Measurements from ENCODE around the gene ZNF263. TPM values are rescaled to one million over a fixed set of nuclear protein-coding genes. Genes with fewer than 3 reads are reported as not detected.

Gene ZNF263
- total RNA-seq, 1 experiment from 2014 or later: 53.5 TPM

DNA sequence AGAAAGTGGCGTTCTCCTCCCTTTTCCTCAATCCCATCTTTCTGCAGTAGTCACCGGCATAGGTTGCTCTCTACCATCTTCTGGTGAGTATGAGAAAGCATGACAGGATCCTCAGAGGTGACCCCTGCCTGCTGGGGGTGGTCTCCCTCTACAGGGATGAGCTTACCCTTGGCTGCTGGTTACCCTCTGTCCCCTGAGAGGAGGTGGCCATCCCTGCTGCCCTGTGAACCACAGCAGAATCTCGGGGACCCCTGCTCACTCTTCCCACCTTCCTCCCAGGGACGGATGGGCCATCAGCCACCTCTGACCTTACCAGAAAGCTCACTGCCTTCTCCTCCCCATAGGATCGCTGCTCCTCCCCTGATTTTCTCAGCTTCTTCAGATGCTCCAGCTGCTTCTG is 34.7 kb upstream of the ZNF263 start:
- H3K4me3 ChIP-seq (ENCODE audit: low read depth in 2 of 2, low read length in 2 of 2): no peak overlapping the region
- no peaks in the 10 kb centered on the region for H3K9me3 ChIP-seq (ENCODE audit: control insufficient read depth, insufficient read depth, low read depth, low read length)
- no peak for DNase-seq (ENCODE audit: low read depth, low spot score)
- in situ Hi-C loops (cut with HindIII; ENCODE audit: low pct_unique_long_range_greater_than_20kb, low sequenced_read_pairs): no loop called here
- no peaks in the 10 kb centered on the region for H3K36me3 ChIP-seq (ENCODE audit: control insufficient read depth, insufficient read depth, low read length)
- no peaks in the 10 kb centered on the region for H3K4me1 ChIP-seq (ENCODE audit: control insufficient read depth, insufficient read depth, low read length)
- CTCF ChIA-PET: interaction anchor here (0.6 kb wide), 1 partner anchor 28 kb away, joined by 9 read pairs; no protein-coding TSS in a partner anchor
- no peak overlapping the region for H3K27ac ChIP-seq (ENCODE audit: low read length)
- POLR2A ChIA-PET: interaction anchor here (0.6 to 0.9 kb wide), 2 partner anchors 9 to 15 kb away, joined by 3 read pairs; no protein-coding TSS in a partner anchor
- H3K27me3 ChIP-seq (ENCODE audit: control insufficient read depth, insufficient read depth, low read length): no peaks in the 10 kb centered on the region
- intact Hi-C loops (cut with micrococcal nuclease; ENCODE audit: unreplicated experiment): no loop called here
- BruUV-seq (replicated peaks): no TSS peak
- no peak for ATAC-seq
- no peak for TF ChIP-seq POLR2AphosphoS5 (IDR thresholded peaks at IDR 0.05; ENCODE audit: low read depth, low read length)
- TF ChIP-seq TCF7L2 (IDR thresholded peaks at IDR 0.05; ENCODE audit: low read depth, low read length): no peak
- no peak for TF ChIP-seq SIN3A (IDR thresholded peaks at IDR 0.05; ENCODE audit: borderline replicate concordance, insufficient read depth, low read depth, low read length)
- TF ChIP-seq, protein P1, sequence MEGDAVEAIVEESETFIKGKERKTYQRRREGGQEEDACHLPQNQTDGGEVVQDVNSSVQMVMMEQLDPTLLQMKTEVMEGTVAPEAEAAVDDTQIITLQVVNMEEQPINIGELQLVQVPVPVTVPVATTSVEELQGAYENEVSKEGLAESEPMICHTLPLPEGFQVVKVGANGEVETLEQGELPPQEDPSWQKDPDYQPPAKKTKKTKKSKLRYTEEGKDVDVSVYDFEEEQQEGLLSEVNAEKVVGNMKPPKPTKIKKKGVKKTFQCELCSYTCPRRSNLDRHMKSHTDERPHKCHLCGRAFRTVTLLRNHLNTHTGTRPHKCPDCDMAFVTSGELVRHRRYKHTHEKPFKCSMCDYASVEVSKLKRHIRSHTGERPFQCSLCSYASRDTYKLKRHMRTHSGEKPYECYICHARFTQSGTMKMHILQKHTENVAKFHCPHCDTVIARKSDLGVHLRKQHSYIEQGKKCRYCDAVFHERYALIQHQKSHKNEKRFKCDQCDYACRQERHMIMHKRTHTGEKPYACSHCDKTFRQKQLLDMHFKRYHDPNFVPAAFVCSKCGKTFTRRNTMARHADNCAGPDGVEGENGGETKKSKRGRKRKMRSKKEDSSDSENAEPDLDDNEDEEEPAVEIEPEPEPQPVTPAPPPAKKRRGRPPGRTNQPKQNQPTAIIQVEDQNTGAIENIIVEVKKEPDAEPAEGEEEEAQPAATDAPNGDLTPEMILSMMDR (IDR thresholded peaks at IDR 0.05): no peak
- TF ChIP-seq, protein P2, sequence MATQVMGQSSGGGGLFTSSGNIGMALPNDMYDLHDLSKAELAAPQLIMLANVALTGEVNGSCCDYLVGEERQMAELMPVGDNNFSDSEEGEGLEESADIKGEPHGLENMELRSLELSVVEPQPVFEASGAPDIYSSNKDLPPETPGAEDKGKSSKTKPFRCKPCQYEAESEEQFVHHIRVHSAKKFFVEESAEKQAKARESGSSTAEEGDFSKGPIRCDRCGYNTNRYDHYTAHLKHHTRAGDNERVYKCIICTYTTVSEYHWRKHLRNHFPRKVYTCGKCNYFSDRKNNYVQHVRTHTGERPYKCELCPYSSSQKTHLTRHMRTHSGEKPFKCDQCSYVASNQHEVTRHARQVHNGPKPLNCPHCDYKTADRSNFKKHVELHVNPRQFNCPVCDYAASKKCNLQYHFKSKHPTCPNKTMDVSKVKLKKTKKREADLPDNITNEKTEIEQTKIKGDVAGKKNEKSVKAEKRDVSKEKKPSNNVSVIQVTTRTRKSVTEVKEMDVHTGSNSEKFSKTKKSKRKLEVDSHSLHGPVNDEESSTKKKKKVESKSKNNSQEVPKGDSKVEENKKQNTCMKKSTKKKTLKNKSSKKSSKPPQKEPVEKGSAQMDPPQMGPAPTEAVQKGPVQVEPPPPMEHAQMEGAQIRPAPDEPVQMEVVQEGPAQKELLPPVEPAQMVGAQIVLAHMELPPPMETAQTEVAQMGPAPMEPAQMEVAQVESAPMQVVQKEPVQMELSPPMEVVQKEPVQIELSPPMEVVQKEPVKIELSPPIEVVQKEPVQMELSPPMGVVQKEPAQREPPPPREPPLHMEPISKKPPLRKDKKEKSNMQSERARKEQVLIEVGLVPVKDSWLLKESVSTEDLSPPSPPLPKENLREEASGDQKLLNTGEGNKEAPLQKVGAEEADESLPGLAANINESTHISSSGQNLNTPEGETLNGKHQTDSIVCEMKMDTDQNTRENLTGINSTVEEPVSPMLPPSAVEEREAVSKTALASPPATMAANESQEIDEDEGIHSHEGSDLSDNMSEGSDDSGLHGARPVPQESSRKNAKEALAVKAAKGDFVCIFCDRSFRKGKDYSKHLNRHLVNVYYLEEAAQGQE (IDR thresholded peaks at IDR 0.05; ENCODE audit: insufficient read depth in 1 of 2, low read depth in 2 of 2, low read length in 1 of 2): no peak

DNA sequence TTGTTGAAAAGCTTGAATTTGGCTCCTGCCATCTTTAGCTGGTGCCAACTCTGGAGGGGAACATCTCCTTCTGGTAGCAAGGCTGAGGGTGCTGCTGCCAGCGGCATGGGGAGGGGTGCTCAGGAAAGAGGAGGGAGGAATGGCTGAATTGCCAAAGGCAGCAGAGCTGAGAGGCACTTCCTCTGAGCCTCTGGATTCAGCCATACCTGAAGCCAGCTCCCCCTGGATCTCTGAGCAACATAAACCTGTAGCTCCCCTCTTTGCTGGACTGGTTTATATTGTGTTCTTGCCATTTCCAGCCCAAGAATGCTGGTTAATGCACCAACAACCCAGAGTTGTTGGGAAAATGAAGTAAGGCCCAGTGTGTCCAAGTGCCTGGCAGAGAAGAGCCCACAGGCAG is 34.3 kb upstream of the ZNF263 start:
- in situ Hi-C loops (cut with HindIII; ENCODE audit: low pct_unique_long_range_greater_than_20kb, low sequenced_read_pairs): no loop called here

More for the DNA sequence above, 34.3 kb upstream of the ZNF263 start:
- BruUV-seq (replicated peaks): no TSS peak
- Histone ChIP-seq H3K4me3 (ENCODE audit: low read depth in 2 of 2, low read length in 2 of 2) (no peak overlapping the region), H3K27me3 (ENCODE audit: control insufficient read depth, insufficient read depth, low read length) (no peaks in the 10 kb centered on the region), H3K27ac (ENCODE audit: low read length) (no peak overlapping the region), H3K36me3 (ENCODE audit: control insufficient read depth, insufficient read depth, low read length) (no peaks in the 10 kb centered on the region), H3K4me1 (ENCODE audit: control insufficient read depth, insufficient read depth, low read length) (no peaks in the 10 kb centered on the region), H3K9me3 (ENCODE audit: control insufficient read depth, insufficient read depth, low read depth, low read length) (no peaks in the 10 kb centered on the region)
- CTCF ChIA-PET: interaction anchor here (0.6 kb wide), 1 partner anchor 29 kb away, joined by 9 read pairs; no protein-coding TSS in a partner anchor
- intact Hi-C loops (cut with micrococcal nuclease; ENCODE audit: unreplicated experiment): no loop called here
- POLR2A ChIA-PET: interaction anchor here (0.6 to 0.9 kb wide), 2 partner anchors 10 to 16 kb away, joined by 3 read pairs; no protein-coding TSS in a partner anchor
- DNase-seq (ENCODE audit: low read depth, low spot score) (no peak), ATAC-seq (no peak)
- TF ChIP-seq POLR2AphosphoS5 (IDR thresholded peaks at IDR 0.05; ENCODE audit: low read depth, low read length) (no peak), SIN3A (IDR thresholded peaks at IDR 0.05; ENCODE audit: borderline replicate concordance, insufficient read depth, low read depth, low read length) (no peak), TCF7L2 (IDR thresholded peaks at IDR 0.05; ENCODE audit: low read depth, low read length) (no peak)
- TF ChIP-seq, protein P2 (IDR thresholded peaks at IDR 0.05; ENCODE audit: insufficient read depth in 1 of 2, low read depth in 2 of 2, low read length in 1 of 2): no peak
- TF ChIP-seq, protein P1 (IDR thresholded peaks at IDR 0.05): no peak
